ENCODE measurements around the gene TRIM66.

Gene TRIM66

DNA sequence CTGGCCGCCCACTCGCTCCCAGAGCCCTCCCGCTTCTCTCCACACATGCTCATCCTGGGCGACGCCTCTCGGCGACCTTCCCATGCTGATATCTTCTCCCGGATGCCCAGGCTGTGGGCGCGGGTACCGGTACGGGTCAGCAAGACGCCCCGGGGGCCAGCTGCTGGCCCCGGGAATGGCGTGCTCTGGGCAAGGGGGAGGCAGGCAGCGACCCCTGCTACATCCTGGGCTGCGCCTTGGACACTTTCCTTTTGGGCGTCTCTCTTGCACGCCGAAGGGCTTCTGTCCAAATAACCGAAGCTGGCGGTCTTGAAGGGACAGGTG lies 48.2 kb upstream of the TRIM66 start:
- Histone ChIP-seq H3K9ac (ENCODE audit: low read depth, low read length, poor library complexity, severe bottlenecking) (no peak overlapping the region), H3F3A (ENCODE audit: low read depth) (no peaks in the 10 kb centered on the region), H3K27me3 (ENCODE audit: insufficient read depth, low read length, poor library complexity, severe bottlenecking) (no peaks in the 10 kb centered on the region), H3K4me2 (ENCODE audit: low read depth, low read length, poor library complexity, severe bottlenecking) (no peak overlapping the region), H4K20me1 (ENCODE audit: insufficient read depth, low read length, poor library complexity, severe bottlenecking) (no peaks in the 10 kb centered on the region), H3K9me3 (ENCODE audit: insufficient read depth, low read depth, low read length) (no peaks in the 10 kb centered on the region), H3K4me3 (ENCODE audit: low read length, poor library complexity, severe bottlenecking) (no peak overlapping the region), H2AFZ (ENCODE audit: low read length) (no peak overlapping the region), H3K4me1 (ENCODE audit: insufficient read depth, low read length, poor library complexity, severe bottlenecking) (peaks cover 17% of the 10 kb centered on the region), H3K9me2 (replicated peaks; ENCODE audit: low read depth, low read length) (no peaks in the 10 kb centered on the region), H3K79me2 (ENCODE audit: insufficient read depth, low read length) (no peaks in the 10 kb centered on the region), H3K36me3 (ENCODE audit: insufficient read depth, low read length) (no peaks in the 10 kb centered on the region)
- TF ChIP-seq, protein P1, sequence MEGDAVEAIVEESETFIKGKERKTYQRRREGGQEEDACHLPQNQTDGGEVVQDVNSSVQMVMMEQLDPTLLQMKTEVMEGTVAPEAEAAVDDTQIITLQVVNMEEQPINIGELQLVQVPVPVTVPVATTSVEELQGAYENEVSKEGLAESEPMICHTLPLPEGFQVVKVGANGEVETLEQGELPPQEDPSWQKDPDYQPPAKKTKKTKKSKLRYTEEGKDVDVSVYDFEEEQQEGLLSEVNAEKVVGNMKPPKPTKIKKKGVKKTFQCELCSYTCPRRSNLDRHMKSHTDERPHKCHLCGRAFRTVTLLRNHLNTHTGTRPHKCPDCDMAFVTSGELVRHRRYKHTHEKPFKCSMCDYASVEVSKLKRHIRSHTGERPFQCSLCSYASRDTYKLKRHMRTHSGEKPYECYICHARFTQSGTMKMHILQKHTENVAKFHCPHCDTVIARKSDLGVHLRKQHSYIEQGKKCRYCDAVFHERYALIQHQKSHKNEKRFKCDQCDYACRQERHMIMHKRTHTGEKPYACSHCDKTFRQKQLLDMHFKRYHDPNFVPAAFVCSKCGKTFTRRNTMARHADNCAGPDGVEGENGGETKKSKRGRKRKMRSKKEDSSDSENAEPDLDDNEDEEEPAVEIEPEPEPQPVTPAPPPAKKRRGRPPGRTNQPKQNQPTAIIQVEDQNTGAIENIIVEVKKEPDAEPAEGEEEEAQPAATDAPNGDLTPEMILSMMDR (conservative IDR thresholded peaks at IDR 0.05; ENCODE audit: low read length) = no peak
- TF ChIP-seq EZH2phosphoT487 (IDR thresholded peaks at IDR 0.05; ENCODE audit: borderline replicate concordance) = no peak

DNA sequence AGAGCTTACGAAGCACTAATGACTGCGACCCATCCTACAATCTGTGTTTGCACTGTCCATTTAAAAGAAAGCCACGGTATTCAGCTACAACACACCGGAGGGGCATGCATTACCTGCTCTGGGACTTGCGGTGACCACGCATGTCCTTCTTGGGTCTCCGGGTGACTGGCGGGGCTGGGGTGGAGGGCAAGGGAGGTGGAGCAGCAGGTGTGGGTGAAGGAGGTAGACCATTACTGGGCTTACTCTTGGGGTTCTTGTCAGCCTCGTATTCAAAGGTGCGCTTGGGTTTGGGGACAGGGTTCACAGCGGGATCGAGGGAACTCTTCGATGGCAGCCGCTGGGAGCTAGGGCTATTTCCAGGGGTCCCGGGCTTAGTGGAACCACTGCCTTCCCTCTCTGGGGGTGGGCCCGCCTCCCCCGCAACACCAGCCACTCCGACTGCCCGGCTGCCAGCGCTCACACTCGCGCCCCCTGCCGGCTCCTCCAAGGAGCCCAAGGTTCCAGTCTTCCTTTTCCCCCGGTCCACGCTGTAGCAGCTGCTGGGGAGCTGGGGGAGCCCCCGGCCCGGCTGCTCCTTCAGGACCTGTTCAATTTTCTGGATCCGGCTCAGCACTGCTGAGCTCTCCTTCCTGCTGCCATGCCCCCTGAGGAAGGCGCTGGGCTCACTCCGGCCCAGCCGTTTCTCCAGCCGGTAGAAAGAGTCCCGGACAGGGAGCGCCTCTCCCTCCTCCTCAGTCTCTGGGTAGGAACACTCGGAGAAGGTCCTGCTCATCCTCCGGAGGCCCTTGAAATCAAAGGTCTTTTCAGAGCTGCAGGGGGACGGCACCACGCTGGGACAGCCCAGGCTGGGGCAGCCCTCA lies 47.6 kb upstream of the TRIM66 start:
- Histone ChIP-seq H2AFZ (ENCODE audit: low read length) (no peak overlapping the region), H4K20me1 (ENCODE audit: insufficient read depth, low read length, poor library complexity, severe bottlenecking) (no peaks in the 10 kb centered on the region), H3K9me2 (replicated peaks; ENCODE audit: low read depth, low read length) (no peaks in the 10 kb centered on the region), H3K4me3 (ENCODE audit: low read length, poor library complexity, severe bottlenecking) (no peak overlapping the region), H3K4me2 (ENCODE audit: low read depth, low read length, poor library complexity, severe bottlenecking) (no peak overlapping the region), H3K9me3 (ENCODE audit: insufficient read depth, low read depth, low read length) (no peaks in the 10 kb centered on the region), H3K4me1 (ENCODE audit: insufficient read depth, low read length, poor library complexity, severe bottlenecking) (peaks cover 17% of the 10 kb centered on the region), H3K9ac (ENCODE audit: low read depth, low read length, poor library complexity, severe bottlenecking) (no peak overlapping the region), H3K27me3 (ENCODE audit: insufficient read depth, low read length, poor library complexity, severe bottlenecking) (no peaks in the 10 kb centered on the region), H3F3A (ENCODE audit: low read depth) (no peaks in the 10 kb centered on the region), H3K36me3 (ENCODE audit: insufficient read depth, low read length) (no peaks in the 10 kb centered on the region), H3K79me2 (ENCODE audit: insufficient read depth, low read length) (no peaks in the 10 kb centered on the region)
- TF ChIP-seq, protein P1 (conservative IDR thresholded peaks at IDR 0.05; ENCODE audit: low read length) = no peak
- TF ChIP-seq EZH2phosphoT487 (IDR thresholded peaks at IDR 0.05; ENCODE audit: borderline replicate concordance) = no peak

DNA sequence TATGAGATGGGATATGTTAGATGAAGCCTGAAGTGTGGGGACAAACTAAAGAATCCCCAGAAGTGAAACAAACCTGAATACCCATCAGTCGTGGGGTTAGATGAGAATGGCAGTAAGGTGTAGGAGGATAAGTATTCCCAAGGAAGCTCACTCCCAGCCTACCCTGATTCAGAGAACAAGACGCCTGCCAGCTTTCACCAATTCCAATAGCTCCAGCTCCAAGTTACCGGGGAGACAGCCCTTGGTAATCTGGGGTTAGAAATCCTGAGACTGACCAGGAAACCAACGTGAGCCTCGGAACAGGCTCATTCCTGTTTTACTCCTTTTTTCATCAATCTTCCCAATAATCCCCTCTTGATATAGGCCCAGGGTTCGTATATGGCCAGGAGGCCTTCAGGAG lies 46.6 kb upstream of the TRIM66 start:
- Histone ChIP-seq H3F3A (ENCODE audit: low read depth) (no peaks in the 10 kb centered on the region), H3K9ac (ENCODE audit: low read depth, low read length, poor library complexity, severe bottlenecking) (no peak overlapping the region), H3K4me1 (ENCODE audit: insufficient read depth, low read length, poor library complexity, severe bottlenecking) (peaks cover 17% of the 10 kb centered on the region), H3K79me2 (ENCODE audit: insufficient read depth, low read length) (no peaks in the 10 kb centered on the region), H4K20me1 (ENCODE audit: insufficient read depth, low read length, poor library complexity, severe bottlenecking) (no peaks in the 10 kb centered on the region), H3K4me3 (ENCODE audit: low read length, poor library complexity, severe bottlenecking) (no peak overlapping the region), H3K36me3 (ENCODE audit: insufficient read depth, low read length) (no peaks in the 10 kb centered on the region), H3K9me3 (ENCODE audit: insufficient read depth, low read depth, low read length) (no peaks in the 10 kb centered on the region), H3K9me2 (replicated peaks; ENCODE audit: low read depth, low read length) (no peaks in the 10 kb centered on the region), H3K4me2 (ENCODE audit: low read depth, low read length, poor library complexity, severe bottlenecking) (no peak overlapping the region), H2AFZ (ENCODE audit: low read length) (no peak overlapping the region), H3K27me3 (ENCODE audit: insufficient read depth, low read length, poor library complexity, severe bottlenecking) (no peaks in the 10 kb centered on the region)
- TF ChIP-seq EZH2phosphoT487 (IDR thresholded peaks at IDR 0.05; ENCODE audit: borderline replicate concordance) = no peak
- TF ChIP-seq, protein P1 (conservative IDR thresholded peaks at IDR 0.05; ENCODE audit: low read length) = no peak

Data from Loucy (cell line).